Thoracic aorta (tissue), 2 donors: ENCODE measurements around the gene PIGT. TPM values are rescaled to one million over a fixed set of nuclear protein-coding genes. Genes with fewer than 3 reads are reported as not detected.

Source experiments
- ATAC-seq: fragments of 150-250 bp; one replicate; pipeline ENCODE4 v1.8.0; 2017; ENCODE audit warnings: low read depth; ENCODE audit not compliant: insufficient number of reproducible peaks, low FRiP score
- DNase-seq: peaks from one replicate; pipeline ENCODE4 v3.0.0-alpha.2; 2020; ENCODE audit warnings: low spot score
- H3K27ac ChIP-seq, 2 donors: fragments of 200-600 bp; sonication (generic); 1 replicate in 1 of 2; 2 replicates in 1 of 2; pipeline ENCODE4 v1.5.1; 2016; ENCODE audit warnings: mild to moderate bottlenecking in 2 of 2, moderate library complexity in 2 of 2
- H3K27me3 ChIP-seq: fragments of 200-600 bp; sonication (generic); replicated peaks from 2 replicates; pipeline ENCODE4 v1.6.0; 2016; ENCODE audit warnings: mild to moderate bottlenecking; ENCODE audit not compliant: insufficient read depth
- H3K36me3 ChIP-seq: fragments of 200-600 bp; sonication (generic); one replicate; pipeline ENCODE4 v1.5.1; 2016
- H3K4me1 ChIP-seq, 2 donors: fragments of 200-600 bp; sonication (generic); 1 replicate in 1 of 2; 2 replicates in 1 of 2; pipeline versions ENCODE4 v1.5.1 to v1.6.0; 2016; ENCODE audit warnings: low read depth in 2 of 2, mild to moderate bottlenecking in 1 of 2; ENCODE audit not compliant: control insufficient read depth in 1 of 2
- H3K4me3 ChIP-seq: fragments of 200-600 bp; sonication (generic); 2 replicates; pipeline ENCODE4 v1.5.1; 2016; ENCODE audit warnings: mild to moderate bottlenecking
- H3K9me3 ChIP-seq: fragments of 200-600 bp; sonication (generic); 2 replicates; pipeline ENCODE4 v1.5.1; 2016
- CTCF ChIP-seq: fragments of 200-600 bp; sonication (generic); IDR thresholded peaks from one replicate; pipeline ENCODE4 v1.5.1; 2019; ENCODE audit warnings: antibody characterized with exemption
- total RNA-seq, 2 donors: library from RNA; depleted of rRNA; stranded (reverse); fragments of >200 nt; gene quantifications; one replicate each; pipeline versions ENCODE4 v1.1.0 to v1.2.3, GENCODE V29; 2016

Gene PIGT
- total RNA-seq, 2 donors from 2014 or later = 117 to 169 TPM

- Histone ChIP-seq H3K9me3 (no peaks in the 10 kb centered on the region), H3K4me1 (peaks cover 2 to 16% of the 10 kb centered on the region in 2 donors), H3K4me3 (no peak overlapping the region), H3K27me3 (no peaks in the 10 kb centered on the region), H3K36me3 (no peaks in the 10 kb centered on the region), H3K27ac (no peak overlapping the region)
- no peak for ATAC-seq
- DNase-seq = no peak
- no peak for TF ChIP-seq CTCF
Measured at GRCh38 chr20:45448270-45448669, 32.3 kb downstream of the PIGT start.

GRCh38 chr20:45449528-45449927, 33.6 kb downstream of the PIGT start:
- DNase-seq (no peak), ATAC-seq (no peak)
- Histone ChIP-seq H3K4me1 (peaks cover 2 to 16% of the 10 kb centered on the region in 2 donors), H3K36me3 (no peaks in the 10 kb centered on the region), H3K27ac (peak overlapping the region in 1 of 2 donors; percentile 27), H3K4me3 (no peak overlapping the region), H3K27me3 (no peaks in the 10 kb centered on the region), H3K9me3 (no peaks in the 10 kb centered on the region)
- TF ChIP-seq CTCF = no peak

- Histone ChIP-seq H3K36me3 (no peaks in the 10 kb centered on the region), H3K9me3 (no peaks in the 10 kb centered on the region), H3K4me1 (peaks cover 2 to 16% of the 10 kb centered on the region in 2 donors), H3K27ac (peak overlapping the region in 1 of 2 donors; percentile 27), H3K27me3 (no peaks in the 10 kb centered on the region), H3K4me3 (no peak overlapping the region)
- no peak for DNase-seq
- no peak for ATAC-seq
- peak; percentile 42 for TF ChIP-seq CTCF
Measured at GRCh38 chr20:45450097-45450818, 34.3 kb downstream of the PIGT start.

GRCh38 chr20:45452238-45452637, 36.3 kb downstream of the PIGT start:
- Histone ChIP-seq H3K27me3 (no peaks in the 10 kb centered on the region), H3K4me3 (no peak overlapping the region), H3K4me1 (peaks cover 2 to 16% of the 10 kb centered on the region in 2 donors), H3K27ac (no peak overlapping the region), H3K9me3 (no peaks in the 10 kb centered on the region), H3K36me3 (no peaks in the 10 kb centered on the region)
- DNase-seq (no peak), ATAC-seq (no peak)
- no peak for TF ChIP-seq CTCF

GRCh38 chr20:45452772-45453691, 37.1 kb downstream of the PIGT start:
- no peaks in the 10 kb centered on the region for H3K36me3 ChIP-seq
- no peak for DNase-seq
- peaks cover 2 to 16% of the 10 kb centered on the region in 2 donors for H3K4me1 ChIP-seq
- no peak overlapping the region for H3K4me3 ChIP-seq
- ATAC-seq = no peak
- H3K27ac ChIP-seq = no peak overlapping the region
- H3K27me3 ChIP-seq = no peaks in the 10 kb centered on the region
- H3K9me3 ChIP-seq = no peaks in the 10 kb centered on the region
- TF ChIP-seq CTCF = no peak
